K562 (cell line): ENCODE data around the gene ATP8A1. TPM values are rescaled to one million over a fixed set of nuclear protein-coding genes. Genes with fewer than 3 reads are reported as not detected.

ENCODE experiments used
- ATAC-seq: fragments of 200-7000 bp; cut with Tn5 transposase; 3 replicates; pipeline ENCODE4 v1.9.1; 2020; ENCODE audit warnings: moderate library complexity
- BruUV-seq: library from RNA; stranded (reverse); fragments of 400-500 nt; replicated peaks from 2 replicates; lab custom pipeline; 2021; lab: Mats Ljungman, UMichigan
- CTCF ChIA-PET: fragments of 300-600 bp; formaldehyde crosslinking; extraction: SDS; loops from one replicate; lab custom pipeline; 2021; ENCODE audit warnings: low intra/inter-chr PET ratio; lab: Yijun Ruan, JAX
- POLR2A ChIA-PET: fragments of 300-600, 350-650 bp; sonication (Branson Sonifier 250); formaldehyde crosslinking; extraction: SDS; loops from one replicate; lab custom pipeline; 2021; ENCODE audit warnings: antibody characterized with exemption, inconsistent platforms; lab: Yijun Ruan, JAX
- DNase-seq, 4 experiments: peaks; one replicate each; pipeline versions ENCODE4 v3.0.0 to v3.0.0-alpha.2; 2011 to 2018; ENCODE audit warnings: low spot score in 3 of 4, mixed read lengths in 3 of 4; ENCODE audit errors: extremely low read depth in 1 of 4
- FAIRE-seq: peaks from 2 replicates; lab custom pipeline; 2011; peaks lifted over from hg19 to GRCh38; lab: Jason Lieb, UNC
- H2AFZ ChIP-seq: 2 replicates; pipeline ENCODE4 v1.6.0; 2011; ENCODE audit warnings: low read depth, low read length, control low read depth, inconsistent platforms
- H3K27ac ChIP-seq: fragments of 200-600 bp; 3 replicates; pipeline ENCODE4 v1.8.0; 2011; ENCODE audit warnings: low read depth, mild to moderate bottlenecking, control low read depth, inconsistent platforms, low read length, moderate library complexity, mixed read lengths; ENCODE audit errors: extremely low read depth
- H3K27me3 ChIP-seq, 2 experiments: fragments of 300-600 bp in 1 of 2; 2 replicates in 1 of 2; 3 replicates in 1 of 2; pipeline versions ENCODE4 v1.6.0 to v1.8.0; 2011; ENCODE audit warnings: inconsistent platforms in 2 of 2, low read length in 2 of 2, mild to moderate bottlenecking in 1 of 2, mixed read lengths in 1 of 2, moderate library complexity in 1 of 2; ENCODE audit not compliant: control insufficient read depth in 2 of 2, insufficient read depth in 2 of 2
- H3K36me3 ChIP-seq: fragments of 300-600 bp; 3 replicates; pipeline ENCODE4 v1.8.0; 2011; ENCODE audit warnings: mild to moderate bottlenecking, low read length, inconsistent platforms; ENCODE audit not compliant: control insufficient read depth, insufficient read depth
- H3K4me1 ChIP-seq, 2 experiments: fragments of 200-600 bp in 1 of 2; replicated peaks in 1 of 2; 2 replicates in 1 of 2; 3 replicates in 1 of 2; pipeline versions ENCODE4 v1.5.1 to v1.8.0; 2011; ENCODE audit warnings: inconsistent platforms in 2 of 2, low read length in 2 of 2, mild to moderate bottlenecking in 1 of 2, mixed read lengths in 1 of 2, moderate library complexity in 1 of 2; ENCODE audit not compliant: control insufficient read depth in 2 of 2, insufficient read depth in 2 of 2
- H3K4me2 ChIP-seq: 2 replicates; pipeline ENCODE4 v1.6.1; 2011; ENCODE audit warnings: low read length, control low read depth, inconsistent platforms, mixed read lengths; ENCODE audit not compliant: insufficient read depth
- H3K4me3 ChIP-seq: fragments of 200-600 bp; sonication (generic), shearing (Covaris generic); 2 replicates; pipeline ENCODE4 v1.5.1; 2016; ENCODE audit warnings: control low read depth, inconsistent platforms
- H3K79me2 ChIP-seq: fragments of 200-600 bp; 3 replicates; pipeline ENCODE4 v1.8.0; 2011; ENCODE audit warnings: low read length, inconsistent platforms; ENCODE audit not compliant: control insufficient read depth, insufficient read depth
- H3K9ac ChIP-seq, 2 experiments: 2 replicates each; pipeline versions ENCODE4 v1.6.0 to v1.6.1; 2011; ENCODE audit warnings: low read depth in 2 of 2, low read length in 2 of 2, control low read depth in 1 of 2, inconsistent platforms in 1 of 2, mild to moderate bottlenecking in 1 of 2, mixed read lengths in 1 of 2; ENCODE audit not compliant: insufficient read depth in 1 of 2
- H3K9me1 ChIP-seq: one replicate; pipeline ENCODE4 v1.6.0; 2011; ENCODE audit warnings: inconsistent platforms, mild to moderate bottlenecking, low read length, moderate library complexity; ENCODE audit not compliant: control insufficient read depth, insufficient read depth
- H3K9me3 ChIP-seq: replicated peaks from 2 replicates; pipeline ENCODE4 v1.5.1; 2011; ENCODE audit warnings: low read depth, low read length, inconsistent platforms; ENCODE audit not compliant: control insufficient read depth, insufficient read depth
- H4K20me1 ChIP-seq: replicated peaks from 2 replicates; pipeline ENCODE4 v1.6.1; 2011; ENCODE audit warnings: low read length, inconsistent platforms, mixed read lengths; ENCODE audit not compliant: control insufficient read depth, insufficient read depth
- ADNP ChIP-seq: fragments of 200-800 bp; sonication (Bioruptor generic); IDR thresholded peaks from 2 replicates; pipeline ENCODE4 v1.6.1; 2016; ENCODE audit warnings: missing genetic modification characterization, missing compliant biosample characterization
- EHMT2 ChIP-seq: fragments of 450-650 bp; IDR thresholded peaks from 2 replicates; pipeline ENCODE4 v1.6.1; 2018; ENCODE audit warnings: antibody characterized with exemption
- HLTF ChIP-seq: fragments of 450-650 bp; IDR thresholded peaks from 2 replicates; pipeline ENCODE4 v1.6.1; 2016
- LCOR ChIP-seq: sonication (generic); formaldehyde crosslinking; IDR thresholded peaks from 2 replicates; pipeline ENCODE4 v1.8.0; 2022; ENCODE audit warnings: mild to moderate bottlenecking, missing genetic modification reagents
- MCM3 ChIP-seq: fragments of 450-650 bp; IDR thresholded peaks from 2 replicates; pipeline ENCODE4 v1.6.1; 2016
- MXI1 ChIP-seq: IDR thresholded peaks from 2 replicates; pipeline ENCODE4 v1.6.1; 2011; ENCODE audit warnings: low read depth, mild to moderate bottlenecking, improper control_type of control experiment, low read length
- NFYB ChIP-seq: IDR thresholded peaks from 2 replicates; pipeline ENCODE4 v1.6.1; 2011; ENCODE audit warnings: mild to moderate bottlenecking, moderate library complexity; ENCODE audit not compliant: insufficient read length; ENCODE audit errors: extremely low read depth
- OTX1 ChIP-seq: fragments of 450-650 bp; formaldehyde crosslinking; IDR thresholded peaks from 2 replicates; pipeline ENCODE4 v1.4.0; 2022; ENCODE audit warnings: mild to moderate bottlenecking
- PTTG1 ChIP-seq: fragments of 450-650 bp; IDR thresholded peaks from 2 replicates; pipeline ENCODE4 v1.6.1; 2016; ENCODE audit warnings: low read depth, mild to moderate bottlenecking, missing genetic modification characterization, missing compliant biosample characterization
- TCF3 ChIP-seq: sonication (generic); formaldehyde crosslinking; IDR thresholded peaks from 2 replicates; pipeline ENCODE4 v1.4.0; 2020; ENCODE audit warnings: mild to moderate bottlenecking, missing genetic modification reagents
- ZNF282 ChIP-seq: sonication (generic); formaldehyde crosslinking; IDR thresholded peaks from 2 replicates; pipeline ENCODE4 v1.8.1; 2023; ENCODE audit warnings: missing genetic modification reagents
- WGBS: fragments of 100-300 bp; shearing (Covaris generic); methylation state at CpG from one replicate; pipeline ENCODE4 v1.1.6; 2016; ENCODE audit warnings: low coverage, mixed read lengths; ENCODE audit not compliant: insufficient coverage; ENCODE audit errors: missing lambda C conversion rate; 5-methylcytosine and 5-hydroxymethylcytosine counted together
- in situ Hi-C: fragments of 300-500 bp; cut with MboI; formaldehyde crosslinking; loops from 4 replicates; pipeline ENCODE4 v1.15.0; 2018; ENCODE audit warnings: inconsistent platforms, mixed read lengths
- intact Hi-C: fragments of 100-400 bp; cut with micrococcal nuclease; formaldehyde crosslinking; loops from 2 replicates; pipeline ENCODE4 v1.14.2; 2022
- polyA plus RNA-seq, 8 experiments: library from polyadenylated mRNA; depleted of rRNA in 4 of 8; stranded (reverse) in 5 of 8; unstranded in 3 of 8; fragments of >200 nt; fragmentation: Nextera tagmentation in 2 of 8; fragmentation: Illumina TruSeq in 1 of 8; extraction: Ambion mirVana in 2 of 8; extraction: Trizol in 1 of 8; gene quantifications; 2 replicates each; pipeline versions ENCODE4 v1.2.1 to v1.2.3, GENCODE V29; 2011 to 2014; ENCODE audit warnings: inconsistent platforms in 1 of 8, missing spikeins in 1 of 8
- total RNA-seq, 7 experiments: library from RNA; depleted of rRNA in 6 of 7; stranded (reverse); fragments of >200 nt in 6 of 7; fragmentation: Illumina TruSeq in 2 of 7; extraction: Trizol in 2 of 7; gene quantifications; 2 replicates each; pipeline versions ENCODE4 v1.2.1 to v1.2.3, GENCODE V29; 2011 to 2021; ENCODE audit warnings: low replicate concordance in 1 of 7
- TF ChIP-seq, protein P1 (sequence below): fragments of 450-650 bp; formaldehyde crosslinking; IDR thresholded peaks from 2 replicates; pipeline ENCODE4 v1.4.0; 2020; ENCODE audit warnings: mild to moderate bottlenecking, mixed read lengths
- TF ChIP-seq, protein P2 (sequence below), 2 experiments: fragments of 450-650 bp; IDR thresholded peaks; 2 replicates each; pipeline ENCODE4 v1.6.1; 2018; ENCODE audit warnings: mild to moderate bottlenecking in 2 of 2, low read depth in 1 of 2; ENCODE audit not compliant: partially characterized antibody in 2 of 2
- TF ChIP-seq, protein P3 (sequence below): sonication (generic); formaldehyde crosslinking; IDR thresholded peaks from 2 replicates; pipeline ENCODE4 v1.8.1; 2023; ENCODE audit warnings: missing genetic modification reagents, mild to moderate bottlenecking, borderline replicate concordance

Gene ATP8A1
- total and polyA plus RNA-seq, 9 of the 15 experiments (the other 6 are each of a cell fraction or from before 2014, with no cell fraction given) = 0.05 to 0.29 (median 0.07) TPM; not detected in 2

DNA sequence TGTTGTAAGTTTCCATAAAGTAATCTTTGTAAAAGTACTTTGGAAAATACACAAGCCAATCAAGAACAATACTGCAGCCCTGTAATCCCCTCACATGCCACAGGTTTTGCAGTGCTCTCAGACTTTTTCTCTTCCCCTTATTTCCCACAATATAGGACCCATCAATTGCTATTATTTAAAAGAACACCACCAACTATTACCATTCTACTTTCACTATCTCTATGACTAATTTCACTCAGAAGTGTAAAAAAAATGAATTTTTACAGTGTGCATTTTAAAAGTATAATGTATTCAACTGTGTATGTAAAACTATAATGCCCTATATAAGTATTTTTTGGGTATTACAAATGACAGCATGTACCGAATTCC, 1.7 kb downstream of the ATP8A1 start:
- intact Hi-C loops = no loop called here
- no peak overlapping the region for H3K4me3 ChIP-seq
- ATAC-seq (no peak), DNase-seq (no peak), FAIRE-seq (no peak)
- no peak overlapping the region for H3K4me2 ChIP-seq
- H3K9ac ChIP-seq = no peak overlapping the region
- in situ Hi-C loops = no loop called here
- no peak overlapping the region for H3K27ac ChIP-seq
- ChIA-PET CTCF (no interaction called here), POLR2A (interaction anchor here (0.6 kb wide), 1 partner anchor 417 kb away, joined by 3 read pairs; no protein-coding TSS in a partner anchor)
- no peaks in the 10 kb centered on the region for H3K9me1 ChIP-seq
- H3K9me3 ChIP-seq = no peaks in the 10 kb centered on the region
- no peaks in the 10 kb centered on the region for H4K20me1 ChIP-seq
- peaks cover 8 to 19% of the 10 kb centered on the region in 2 experiments; a peak in 3 of 5 replicates for H3K4me1 ChIP-seq
- H2AFZ ChIP-seq = no peak overlapping the region
- no TSS peak for BruUV-seq
- H3K36me3 ChIP-seq = no peaks in the 10 kb centered on the region
- H3K79me2 ChIP-seq = no peaks in the 10 kb centered on the region
- WGBS = 0% methylated on average over 1 of the region's 1 CpG
- peaks cover 0 to 8% of the 10 kb centered on the region in 2 experiments; a peak in 1 of 5 replicates for H3K27me3 ChIP-seq
- no peak for TF ChIP-seq EHMT2
- no peak for TF ChIP-seq OTX1 (CRISPR knock-in tag)
- TF ChIP-seq, protein P1, sequence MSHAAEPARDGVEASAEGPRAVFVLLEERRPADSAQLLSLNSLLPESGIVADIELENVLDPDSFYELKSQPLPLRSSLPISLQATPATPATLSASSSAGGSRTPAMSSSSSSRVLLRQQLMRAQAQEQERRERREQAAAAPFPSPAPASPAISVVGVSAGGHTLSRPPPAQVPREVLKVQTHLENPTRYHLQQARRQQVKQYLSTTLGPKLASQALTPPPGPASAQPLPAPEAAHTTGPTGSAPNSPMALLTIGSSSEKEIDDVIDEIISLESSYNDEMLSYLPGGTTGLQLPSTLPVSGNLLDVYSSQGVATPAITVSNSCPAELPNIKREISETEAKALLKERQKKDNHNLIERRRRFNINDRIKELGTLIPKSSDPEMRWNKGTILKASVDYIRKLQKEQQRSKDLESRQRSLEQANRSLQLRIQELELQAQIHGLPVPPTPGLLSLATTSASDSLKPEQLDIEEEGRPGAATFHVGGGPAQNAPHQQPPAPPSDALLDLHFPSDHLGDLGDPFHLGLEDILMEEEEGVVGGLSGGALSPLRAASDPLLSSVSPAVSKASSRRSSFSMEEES (CRISPR knock-in tag) = no peak
- TF ChIP-seq TCF3 (CRISPR knock-in tag) = no peak
- TF ChIP-seq HLTF = no peak
- no peak for TF ChIP-seq MCM3
- no peak for TF ChIP-seq LCOR (CRISPR knock-in tag)
- no peak for TF ChIP-seq PTTG1
- no peak for TF ChIP-seq NFYB
- TF ChIP-seq ZNF282 (CRISPR knock-in tag) = no peak
- TF ChIP-seq, protein P2, sequence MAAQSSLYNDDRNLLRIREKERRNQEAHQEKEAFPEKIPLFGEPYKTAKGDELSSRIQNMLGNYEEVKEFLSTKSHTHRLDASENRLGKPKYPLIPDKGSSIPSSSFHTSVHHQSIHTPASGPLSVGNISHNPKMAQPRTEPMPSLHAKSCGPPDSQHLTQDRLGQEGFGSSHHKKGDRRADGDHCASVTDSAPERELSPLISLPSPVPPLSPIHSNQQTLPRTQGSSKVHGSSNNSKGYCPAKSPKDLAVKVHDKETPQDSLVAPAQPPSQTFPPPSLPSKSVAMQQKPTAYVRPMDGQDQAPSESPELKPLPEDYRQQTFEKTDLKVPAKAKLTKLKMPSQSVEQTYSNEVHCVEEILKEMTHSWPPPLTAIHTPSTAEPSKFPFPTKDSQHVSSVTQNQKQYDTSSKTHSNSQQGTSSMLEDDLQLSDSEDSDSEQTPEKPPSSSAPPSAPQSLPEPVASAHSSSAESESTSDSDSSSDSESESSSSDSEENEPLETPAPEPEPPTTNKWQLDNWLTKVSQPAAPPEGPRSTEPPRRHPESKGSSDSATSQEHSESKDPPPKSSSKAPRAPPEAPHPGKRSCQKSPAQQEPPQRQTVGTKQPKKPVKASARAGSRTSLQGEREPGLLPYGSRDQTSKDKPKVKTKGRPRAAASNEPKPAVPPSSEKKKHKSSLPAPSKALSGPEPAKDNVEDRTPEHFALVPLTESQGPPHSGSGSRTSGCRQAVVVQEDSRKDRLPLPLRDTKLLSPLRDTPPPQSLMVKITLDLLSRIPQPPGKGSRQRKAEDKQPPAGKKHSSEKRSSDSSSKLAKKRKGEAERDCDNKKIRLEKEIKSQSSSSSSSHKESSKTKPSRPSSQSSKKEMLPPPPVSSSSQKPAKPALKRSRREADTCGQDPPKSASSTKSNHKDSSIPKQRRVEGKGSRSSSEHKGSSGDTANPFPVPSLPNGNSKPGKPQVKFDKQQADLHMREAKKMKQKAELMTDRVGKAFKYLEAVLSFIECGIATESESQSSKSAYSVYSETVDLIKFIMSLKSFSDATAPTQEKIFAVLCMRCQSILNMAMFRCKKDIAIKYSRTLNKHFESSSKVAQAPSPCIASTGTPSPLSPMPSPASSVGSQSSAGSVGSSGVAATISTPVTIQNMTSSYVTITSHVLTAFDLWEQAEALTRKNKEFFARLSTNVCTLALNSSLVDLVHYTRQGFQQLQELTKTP (IDR thresholded peaks at IDR 0.05; ENCODE audit: low read depth in 1 of 2, partially characterized antibody in 2 of 2) = no peak
- TF ChIP-seq ADNP = no peak
- TF ChIP-seq, protein P3, sequence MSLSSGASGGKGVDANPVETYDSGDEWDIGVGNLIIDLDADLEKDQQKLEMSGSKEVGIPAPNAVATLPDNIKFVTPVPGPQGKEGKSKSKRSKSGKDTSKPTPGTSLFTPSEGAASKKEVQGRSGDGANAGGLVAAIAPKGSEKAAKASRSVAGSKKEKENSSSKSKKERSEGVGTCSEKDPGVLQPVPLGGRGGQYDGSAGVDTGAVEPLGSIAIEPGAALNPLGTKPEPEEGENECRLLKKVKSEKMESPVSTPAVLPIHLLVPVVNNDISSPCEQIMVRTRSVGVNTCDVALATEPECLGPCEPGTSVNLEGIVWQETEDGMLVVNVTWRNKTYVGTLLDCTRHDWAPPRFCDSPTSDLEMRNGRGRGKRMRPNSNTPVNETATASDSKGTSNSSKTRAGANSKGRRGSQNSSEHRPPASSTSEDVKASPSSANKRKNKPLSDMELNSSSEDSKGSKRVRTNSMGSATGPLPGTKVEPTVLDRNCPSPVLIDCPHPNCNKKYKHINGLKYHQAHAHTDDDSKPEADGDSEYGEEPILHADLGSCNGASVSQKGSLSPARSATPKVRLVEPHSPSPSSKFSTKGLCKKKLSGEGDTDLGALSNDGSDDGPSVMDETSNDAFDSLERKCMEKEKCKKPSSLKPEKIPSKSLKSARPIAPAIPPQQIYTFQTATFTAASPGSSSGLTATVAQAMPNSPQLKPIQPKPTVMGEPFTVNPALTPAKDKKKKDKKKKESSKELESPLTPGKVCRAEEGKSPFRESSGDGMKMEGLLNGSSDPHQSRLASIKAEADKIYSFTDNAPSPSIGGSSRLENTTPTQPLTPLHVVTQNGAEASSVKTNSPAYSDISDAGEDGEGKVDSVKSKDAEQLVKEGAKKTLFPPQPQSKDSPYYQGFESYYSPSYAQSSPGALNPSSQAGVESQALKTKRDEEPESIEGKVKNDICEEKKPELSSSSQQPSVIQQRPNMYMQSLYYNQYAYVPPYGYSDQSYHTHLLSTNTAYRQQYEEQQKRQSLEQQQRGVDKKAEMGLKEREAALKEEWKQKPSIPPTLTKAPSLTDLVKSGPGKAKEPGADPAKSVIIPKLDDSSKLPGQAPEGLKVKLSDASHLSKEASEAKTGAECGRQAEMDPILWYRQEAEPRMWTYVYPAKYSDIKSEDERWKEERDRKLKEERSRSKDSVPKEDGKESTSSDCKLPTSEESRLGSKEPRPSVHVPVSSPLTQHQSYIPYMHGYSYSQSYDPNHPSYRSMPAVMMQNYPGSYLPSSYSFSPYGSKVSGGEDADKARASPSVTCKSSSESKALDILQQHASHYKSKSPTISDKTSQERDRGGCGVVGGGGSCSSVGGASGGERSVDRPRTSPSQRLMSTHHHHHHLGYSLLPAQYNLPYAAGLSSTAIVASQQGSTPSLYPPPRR (CRISPR knock-in tag) = no peak
- TF ChIP-seq MXI1 = no peak
